T-helper 17 cell (primary cell): ENCODE data around the gene FBH1. TPM values are rescaled to one million over a fixed set of nuclear protein-coding genes. Genes with fewer than 3 reads are reported as not detected.

Experiments used
- ATAC-seq: fragments of 150-1000 bp; cut with Tn5 transposase; 2 replicates; pipeline ENCODE4 v1.10.0; 2021; ENCODE audit warnings: mild to moderate bottlenecking, moderate library complexity
- DNase-seq, 3 donors: peaks; one replicate each; pipeline versions ENCODE4 v3.0.0 to v3.0.0-alpha.2; 2020 to 2021
- H3K9me3 ChIP-seq: one replicate; pipeline ENCODE4 v1.7.0; 2013; ENCODE audit warnings: low read length, mild to moderate bottlenecking; ENCODE audit not compliant: control insufficient read depth, poor library complexity, severe bottlenecking
- H3K27ac Mint-ChIP-seq: one replicate; pipeline ENCODE4 v1.8.0; 2022; ENCODE audit warnings: mild to moderate bottlenecking, moderate library complexity, mixed read lengths
- H3K27me3 Mint-ChIP-seq: one replicate; pipeline ENCODE4 v1.8.0; 2022; ENCODE audit warnings: mixed read lengths
- H3K36me3 Mint-ChIP-seq: one replicate; pipeline ENCODE4 v1.8.0; 2022; ENCODE audit warnings: low read depth, mixed read lengths
- H3K4me1 Mint-ChIP-seq: one replicate; pipeline ENCODE4 v1.8.0; 2022; ENCODE audit warnings: mild to moderate bottlenecking, mixed read lengths
- H3K4me3 Mint-ChIP-seq: one replicate; pipeline ENCODE4 v1.8.0; 2022; ENCODE audit warnings: mild to moderate bottlenecking, moderate library complexity, mixed read lengths
- total RNA-seq, 4 donors: library from RNA in 2 of 4; stranded (reverse) in 2 of 4; gene quantifications; one replicate each; pipeline ENCODE4 v1.2.3 and lab custom pipeline; 2022 to 2026

FBH1 gene
- total RNA-seq, 2 donors from 2014 or later, result 51.6 to 69.0 TPM

DNA sequence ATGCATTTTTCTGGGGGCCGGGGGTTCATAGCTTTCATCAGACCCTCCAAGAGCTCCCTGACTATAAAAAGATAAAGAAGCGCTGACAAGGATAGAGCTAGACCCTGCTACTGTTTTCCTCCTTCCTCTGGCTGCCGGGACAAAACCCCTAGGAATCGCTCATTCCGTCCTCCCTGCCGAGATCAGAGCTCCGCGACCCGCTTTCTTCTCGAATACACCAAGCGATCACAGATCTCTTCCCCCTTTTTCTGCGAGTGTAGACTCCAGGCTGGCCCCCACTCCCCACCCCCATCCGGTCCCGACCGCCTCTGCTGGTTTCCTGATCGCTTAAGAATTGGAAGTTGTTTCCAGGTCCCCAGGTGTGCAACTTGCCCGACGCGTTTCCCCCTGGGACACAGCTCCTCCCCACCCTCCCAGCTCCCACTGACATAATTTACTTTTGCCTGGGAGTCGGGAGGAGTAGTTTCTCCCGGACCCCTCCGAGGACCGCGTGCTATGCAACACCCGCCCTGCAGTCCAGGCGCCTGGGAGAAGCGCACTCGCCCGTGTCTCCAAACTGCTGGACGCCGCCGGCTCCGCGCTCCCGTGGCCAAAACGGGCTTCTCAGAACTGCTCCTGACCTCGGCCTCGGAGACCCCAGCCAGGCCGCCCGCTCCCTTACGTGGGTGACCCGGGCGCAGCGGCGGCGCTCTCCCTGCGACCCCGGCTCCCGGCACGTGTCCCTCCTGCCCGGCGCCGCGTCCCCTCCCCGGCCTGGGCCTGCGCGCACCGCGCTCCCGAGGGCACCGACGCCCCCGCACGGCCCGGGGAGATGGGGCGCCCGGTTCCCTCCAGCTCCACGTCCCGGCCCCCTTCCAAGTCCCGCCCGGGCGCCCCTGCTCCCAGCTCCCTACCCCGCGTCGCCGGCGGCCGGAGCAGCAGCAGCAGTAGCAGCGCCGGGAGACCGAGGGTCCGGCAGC, 86.7 kb downstream of the FBH1 start:
- Mint-ChIP-seq H3K36me3 (no peaks in the 10 kb centered on the region), H3K4me3 (peak overlapping the region; percentile 95), H3K27me3 (no peaks in the 10 kb centered on the region), H3K27ac (peak overlapping the region; percentile 93), H3K4me1 (peaks cover 23% of the 10 kb centered on the region)
- ATAC-seq (peak; percentile 11), DNase-seq (peak in 1 of 3 donors; percentile 31)
- no peaks in the 10 kb centered on the region for H3K9me3 ChIP-seq

DNA sequence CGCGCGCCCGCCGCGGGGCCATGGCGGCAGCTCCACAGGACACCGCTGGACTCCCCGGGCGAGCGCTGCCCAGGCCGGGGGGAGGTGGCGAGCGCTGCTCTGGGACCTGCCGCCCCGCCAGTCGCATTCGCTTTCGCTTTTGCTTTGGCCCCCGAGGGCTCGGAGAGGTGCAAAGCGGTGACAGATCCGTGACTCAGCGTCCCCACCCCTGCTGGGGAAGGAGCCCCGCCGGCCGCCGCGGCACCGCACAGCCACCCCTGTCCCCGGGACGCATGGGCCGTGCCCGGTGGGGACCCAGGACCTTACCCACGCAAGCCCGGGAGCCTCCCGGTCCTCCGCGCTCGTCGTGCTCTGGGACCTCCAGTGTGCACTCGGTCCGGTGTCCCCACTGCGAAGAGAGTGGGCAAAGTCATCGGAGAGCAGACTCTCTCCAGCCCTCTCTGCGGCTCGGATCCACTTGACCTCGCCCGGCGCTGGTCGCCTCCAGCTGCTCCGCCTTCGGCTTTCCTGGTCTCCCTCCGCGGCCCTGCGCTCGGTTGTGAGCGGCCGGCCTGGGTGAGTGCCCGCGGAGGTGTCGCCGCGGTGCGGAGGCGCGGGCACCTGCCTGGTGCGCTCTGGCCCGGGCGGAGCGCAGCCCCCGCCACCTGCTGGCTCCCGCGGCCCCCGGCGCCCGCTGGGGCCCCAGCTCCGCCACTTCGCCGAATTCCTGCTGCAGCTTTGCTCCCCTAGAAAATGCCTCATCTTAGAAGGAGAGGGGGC, 87.6 kb downstream of the FBH1 start, which contains the start of gene IL15RA:
TSS of gene IL15RA (minus strand) at position 73 of the 759 bp plus-strand sequence. CDS start at position 22, 51 bp downstream.
- no peaks in the 10 kb centered on the region for H3K9me3 ChIP-seq
- peaks cover 17% of the 10 kb centered on the region for H3K4me1 Mint-ChIP-seq
- ATAC-seq (peak; percentile 77), DNase-seq (peak; percentile 63 to 73 (median 71))
- peak within 1 kb of the TSS; percentile 95 for H3K4me3 Mint-ChIP-seq
- H3K27me3 Mint-ChIP-seq, result no peaks in the 10 kb centered on the region
- H3K27ac Mint-ChIP-seq, result peak within 1 kb of the TSS; percentile 93
- H3K36me3 Mint-ChIP-seq, result no peaks in the 10 kb centered on the region

DNA sequence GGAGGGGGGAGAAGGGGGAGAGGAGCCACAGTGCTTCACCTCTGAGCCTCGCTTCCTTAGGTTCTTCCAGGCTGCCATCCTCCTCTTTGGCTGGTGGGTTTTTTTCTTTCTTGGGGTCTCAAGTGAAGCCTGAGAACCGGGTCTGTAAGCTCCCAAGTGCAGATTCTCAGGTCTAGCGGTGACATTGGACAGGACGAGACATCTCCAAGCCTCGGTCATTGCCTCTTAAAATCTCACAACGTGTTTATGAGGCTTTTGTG, 88.1 kb downstream of the FBH1 start:
- DNase-seq, result no peak
- no peaks in the 10 kb centered on the region for H3K9me3 ChIP-seq
- ATAC-seq, result no peak
- Mint-ChIP-seq H3K27ac (peak overlapping the region; percentile 76), H3K36me3 (no peaks in the 10 kb centered on the region), H3K27me3 (no peaks in the 10 kb centered on the region), H3K4me1 (peaks cover 17% of the 10 kb centered on the region), H3K4me3 (peak overlapping the region; percentile 95)

DNA sequence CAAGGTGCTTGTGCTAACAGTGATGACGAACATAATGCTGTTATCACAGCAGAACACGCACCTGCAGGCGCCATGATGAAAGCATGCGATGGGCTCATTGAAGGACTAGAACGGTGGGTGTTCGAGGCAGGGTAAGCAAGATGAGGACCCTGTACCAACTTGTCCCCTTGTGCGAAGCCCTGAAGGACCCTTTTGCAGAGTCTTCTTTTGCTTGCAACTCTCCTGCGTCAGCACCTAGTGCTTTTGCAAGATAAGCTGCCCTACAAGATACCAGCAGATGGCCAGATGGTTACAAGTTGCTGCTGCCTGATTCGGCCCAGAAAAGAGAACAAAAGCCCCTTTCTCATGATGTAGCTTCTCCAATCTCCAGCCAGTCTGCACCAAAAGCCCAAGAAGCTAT, 91.5 kb downstream of the FBH1 start:
- no peak for DNase-seq
- H3K27me3 Mint-ChIP-seq, result peaks cover 4% of the 10 kb centered on the region
- peaks cover 5% of the 10 kb centered on the region for H3K4me1 Mint-ChIP-seq
- H3K36me3 Mint-ChIP-seq, result no peaks in the 10 kb centered on the region
- H3K4me3 Mint-ChIP-seq, result no peak overlapping the region
- ATAC-seq, result no peak
- no peak overlapping the region for H3K27ac Mint-ChIP-seq
- no peaks in the 10 kb centered on the region for H3K9me3 ChIP-seq

DNA sequence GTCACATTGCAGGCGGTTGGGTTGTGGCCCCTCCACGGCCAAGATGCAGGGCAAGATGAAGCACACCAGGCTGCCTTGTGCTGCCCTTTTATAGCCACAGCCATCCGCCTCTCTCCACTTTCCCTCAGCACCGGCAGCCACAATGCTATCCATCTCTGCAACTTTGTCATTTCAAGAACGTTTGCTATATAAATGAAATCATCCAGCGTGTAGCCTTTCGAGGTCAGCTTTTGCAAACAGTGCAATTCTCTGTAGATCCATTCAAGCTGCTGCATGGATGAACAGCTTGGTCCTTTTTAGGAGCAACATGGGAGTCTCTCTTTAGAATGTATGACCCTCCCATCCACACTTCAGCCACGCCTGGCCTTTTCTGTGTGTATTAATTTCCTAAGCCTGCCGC, 93.7 kb downstream of the FBH1 start:
- Mint-ChIP-seq H3K27me3 (peaks cover 4% of the 10 kb centered on the region), H3K4me3 (no peak overlapping the region), H3K36me3 (no peaks in the 10 kb centered on the region), H3K4me1 (peaks cover 14% of the 10 kb centered on the region), H3K27ac (no peak overlapping the region)
- DNase-seq, result no peak
- no peaks in the 10 kb centered on the region for H3K9me3 ChIP-seq
- ATAC-seq, result no peak

DNA sequence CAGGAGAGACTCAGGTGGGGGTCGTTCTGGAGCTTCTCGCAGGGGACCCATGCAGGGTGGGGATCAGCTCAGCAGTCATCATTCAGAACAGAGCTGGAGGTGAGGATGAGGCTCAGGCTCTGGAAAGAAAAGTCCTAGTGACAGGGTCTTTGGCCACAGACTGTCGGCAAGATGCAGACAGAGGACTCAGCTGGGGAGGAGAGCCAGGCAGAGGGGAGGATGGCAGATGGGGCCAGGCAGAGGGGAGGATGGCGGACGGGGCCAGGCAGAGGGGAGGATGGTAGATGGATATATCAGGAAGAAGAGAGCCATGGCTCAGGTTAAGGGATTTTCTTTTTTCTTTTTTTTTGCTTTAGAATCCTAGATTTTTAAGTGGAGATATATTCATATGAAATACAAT, 95.0 kb downstream of the FBH1 start:
- peaks cover 14% of the 10 kb centered on the region for H3K4me1 Mint-ChIP-seq
- no peaks in the 10 kb centered on the region for H3K36me3 Mint-ChIP-seq
- no peaks in the 10 kb centered on the region for H3K9me3 ChIP-seq
- ATAC-seq (no peak), DNase-seq (no peak)
- peaks cover 4% of the 10 kb centered on the region for H3K27me3 Mint-ChIP-seq
- H3K4me3 Mint-ChIP-seq, result no peak overlapping the region
- no peak overlapping the region for H3K27ac Mint-ChIP-seq

Other genes with a start within 250 kb of the FBH1 start
- gene ASB13, start 223.6 kb upstream of the FBH1 start, total RNA-seq, result 10 to 100 TPM in 1 of 2 donors, 1 to 10 TPM in 1; 6.0 to 11.6 TPM
- gene TASOR2, start 205.4 kb upstream of the FBH1 start, total RNA-seq, result 10 to 100 TPM; 50.6 to 63.6 TPM
- 100 to 1,000 TPM in 1 of 2 donors, 10 to 100 TPM in 1; 95.5 to 109 TPM for gene GDI2, start 76.8 kb upstream of the FBH1 start, total RNA-seq
- gene ANKRD16, start 350 bp upstream of the FBH1 start, total RNA-seq, result 1 to 10 TPM; 3.2 to 4.0 TPM
- 10 to 100 TPM; 12.6 to 13.0 TPM for gene IL15RA, start 87.3 kb downstream of the FBH1 start, total RNA-seq
- 10 to 100 TPM; 51.7 to 59.2 TPM for gene IL2RA, start 172.1 kb downstream of the FBH1 start, total RNA-seq
- 100 to 1,000 TPM; 133 to 146 TPM for gene RBM17, start 198.8 kb downstream of the FBH1 start, total RNA-seq